Prostate gland (tissue), 2 donors: ENCODE measurements around the gene DOCK4.

Experiments used
- CTCF ChIP-seq, 4 experiments: fragments of 200-600 bp in 2 of 4; fragments of 450-650 bp in 2 of 4; sonication (generic) in 2 of 4; IDR thresholded peaks; 1 replicate in 3 of 4; 2 replicates in 1 of 4; pipeline ENCODE4 v1.5.1; 2016 to 2019; ENCODE audit warnings: antibody characterized with exemption in 4 of 4, mild to moderate bottlenecking in 2 of 4, moderate library complexity in 2 of 4
- POLR2AphosphoS5 ChIP-seq: sonication (generic); formaldehyde crosslinking; IDR thresholded peaks from one replicate; pipeline ENCODE4 v1.6.1; 2017; ENCODE audit warnings: antibody characterized with exemption

GRCh38 chr7:111727905-111728634 lies 478.1 kb downstream of the DOCK4 start:
- TF ChIP-seq CTCF (IDR thresholded peaks at IDR 0.05) (no peak), POLR2AphosphoS5 (no peak)
